Lower leg skin (tissue), 4 donors: ENCODE data around the gene KRT13. TPM values are rescaled to one million over a fixed set of nuclear protein-coding genes. Genes with fewer than 3 reads are reported as not detected.

Experiments
- microRNA-seq, 2 donors: library from miRNA; unstranded; fragments of <30 nt; microRNA quantifications; one replicate each; pipeline ENCODE4, GENCODE V29; 2016; ENCODE audit warnings: borderline replicate concordance in 2 of 2, borderline number of aligned reads in 1 of 2
- total RNA-seq, 4 donors: library from RNA; depleted of rRNA; stranded (reverse); fragments of >200 nt; gene quantifications; one replicate each; pipeline ENCODE4 v1.1.0, GENCODE V29; 2016

The KRT13 gene
- total RNA-seq, 4 donors from 2014 or later, result 0.19 to 0.46 TPM; not detected in 2

Small RNA genes within 50 kb of the gene (microRNA-seq; reads per million reads assigned to microRNA genes)
- 11.5 to 17.6 reads per million in 2 donors for gene MIR6510

Other genes starting within 250 kb of the KRT13 start
- under 1 TPM in 2 of 4 donors, not detected in 2; 0.38 to 0.62 TPM for gene KRTAP9-6, start 240.2 kb downstream of the KRT13 start, total RNA-seq
- 10 to 100 TPM in 1 of 4 donors, under 1 TPM in 1, not detected in 2; 0.51 to 17.1 TPM for gene KRTAP9-7, start 229.9 kb downstream of the KRT13 start, total RNA-seq
- 1 to 10 TPM in 1 of 4 donors, not detected in 3; 2.5 TPM for gene KRTAP29-1, start 202.8 kb downstream of the KRT13 start, total RNA-seq
- 1 to 10 TPM in 1 of 4 donors, not detected in 3; 5.9 TPM for gene KRTAP16-1, start 196.3 kb downstream of the KRT13 start, total RNA-seq
- 10 to 100 TPM in 1 of 4 donors, 1 to 10 TPM in 1, not detected in 2; 1.3 to 38.6 TPM for gene KRTAP17-1, start 189.9 kb downstream of the KRT13 start, total RNA-seq
- gene KRT33A, start 154.8 kb downstream of the KRT13 start, total RNA-seq, result 10 to 100 TPM in 2 of 4 donors, under 1 TPM in 1, not detected in 1; 0.25 to 73.9 (median 11.0) TPM
- gene KRT33B, start 135.8 kb downstream of the KRT13 start, total RNA-seq, result 100 to 1,000 TPM in 1 of 4 donors, 1 to 10 TPM in 1, under 1 TPM in 1, not detected in 1; 0.25 to 117 (median 4.4) TPM
- gene KRT34, start 123.3 kb downstream of the KRT13 start, total RNA-seq, result 100 to 1,000 TPM in 1 of 4 donors, 10 to 100 TPM in 1, 1 to 10 TPM in 1, under 1 TPM in 1; 0.72 to 143 (median 6.3) TPM
- gene KRT31, start 108.0 kb downstream of the KRT13 start, total RNA-seq, result 100 to 1,000 TPM in 1 of 4 donors, 10 to 100 TPM in 3; 15.9 to 197 (median 24.1) TPM
- gene KRT37, start 81.0 kb downstream of the KRT13 start, total RNA-seq, result not detected
- 1 to 10 TPM in 2 of 4 donors, not detected in 2; 1.3 to 1.8 TPM for gene KRT38, start 64.6 kb downstream of the KRT13 start, total RNA-seq
- gene KRT32, start 38.2 kb downstream of the KRT13 start, total RNA-seq, result 10 to 100 TPM in 1 of 4 donors, under 1 TPM in 1, not detected in 2; 0.46 to 11.6 TPM
- under 1 TPM in 1 of 4 donors, not detected in 3; 0.84 TPM for gene KRT35, start 24.5 kb downstream of the KRT13 start, total RNA-seq
- under 1 TPM in 1 of 4 donors, not detected in 3; 0.97 TPM for gene KRT36, start 15.7 kb downstream of the KRT13 start, total RNA-seq
- gene KRT15, start 13.3 kb upstream of the KRT13 start, total RNA-seq, result 1,000 to 10,000 TPM in 2 of 4 donors, 100 to 1,000 TPM in 2; 802 to 1,380 (median 1,140) TPM
- 100 to 1,000 TPM in 3 of 4 donors, 10 to 100 TPM in 1; 96.0 to 482 (median 285) TPM for gene KRT19, start 22.7 kb upstream of the KRT13 start, total RNA-seq
- gene KRT9, start 66.4 kb upstream of the KRT13 start, total RNA-seq, result 1 to 10 TPM in 1 of 4 donors, under 1 TPM in 2, not detected in 1; 0.47 to 1.6 (median 0.91) TPM
- 1,000 to 10,000 TPM; 4,210 to 7,487 (median 6,656) TPM for gene KRT14, start 81.3 kb upstream of the KRT13 start, total RNA-seq
- gene KRT16, start 107.2 kb upstream of the KRT13 start, total RNA-seq, result 100 to 1,000 TPM in 1 of 4 donors, 10 to 100 TPM in 3; 79.2 to 447 (median 81.8) TPM
- gene KRT17, start 119.0 kb upstream of the KRT13 start, total RNA-seq, result 1,000 to 10,000 TPM in 2 of 4 donors, 100 to 1,000 TPM in 2; 474 to 1,574 (median 971) TPM
- 100 to 1,000 TPM; 211 to 299 (median 249) TPM for gene EIF1, start 183.3 kb upstream of the KRT13 start, total RNA-seq
- not detected for gene GAST, start 206.7 kb upstream of the KRT13 start, total RNA-seq
- 1 to 10 TPM in 2 of 4 donors, under 1 TPM in 2; 0.75 to 1.8 (median 1.1) TPM for gene HAP1, start 229.0 kb upstream of the KRT13 start, total RNA-seq